HFFc6 (cell line): ENCODE data around the gene MAP2K3. TPM values are rescaled to one million over a fixed set of nuclear protein-coding genes. Genes with fewer than 3 reads are reported as not detected.

ENCODE experiments used
- DNase-seq: peaks from one replicate; pipeline ENCODE4 v3.0.0-alpha.2; 2018
- H3K27ac Mint-ChIP-seq: 2 replicates; pipeline ENCODE4 v1.8.0; 2020; ENCODE audit warnings: mild to moderate bottlenecking, mixed read lengths
- H3K27me3 Mint-ChIP-seq: 2 replicates; pipeline ENCODE4 v1.8.0; 2021; ENCODE audit warnings: mild to moderate bottlenecking, moderate library complexity, mixed read lengths; ENCODE audit not compliant: insufficient read depth
- H3K36me3 Mint-ChIP-seq: 2 replicates; pipeline ENCODE4 v1.8.0; 2021; ENCODE audit warnings: low read depth, mixed read lengths
- H3K4me1 Mint-ChIP-seq: 2 replicates; pipeline ENCODE4 v1.8.0; 2020; ENCODE audit warnings: low read depth, mixed read lengths
- H3K4me3 Mint-ChIP-seq: 2 replicates; pipeline ENCODE4 v1.8.0; 2020; ENCODE audit warnings: mild to moderate bottlenecking, moderate library complexity, mixed read lengths
- H3K9me3 Mint-ChIP-seq: 2 replicates; pipeline ENCODE4 v1.8.0; 2020; ENCODE audit warnings: mild to moderate bottlenecking, mixed read lengths
- CTCF ChIP-seq: fragments of 200-600 bp; sonication (generic); IDR thresholded peaks from 2 replicates; pipeline ENCODE4 v1.5.0; 2021; ENCODE audit warnings: antibody characterized with exemption, mild to moderate bottlenecking
- total RNA-seq, 6 experiments: library from RNA; stranded (reverse); fragmentation: NEBNext Ultra II Directional; extraction: Animal tissue kit (Norgen Biotek cat#: 25700); gene quantifications; 2 replicates in 1 of 6; 3 replicates in 5 of 6; pipeline ENCODE4 v1.2.3, GENCODE V29; 2021

MAP2K3 gene
- total RNA-seq, 6 experiments from 2014 or later: 177 to 221 (median 184) TPM

DNA sequence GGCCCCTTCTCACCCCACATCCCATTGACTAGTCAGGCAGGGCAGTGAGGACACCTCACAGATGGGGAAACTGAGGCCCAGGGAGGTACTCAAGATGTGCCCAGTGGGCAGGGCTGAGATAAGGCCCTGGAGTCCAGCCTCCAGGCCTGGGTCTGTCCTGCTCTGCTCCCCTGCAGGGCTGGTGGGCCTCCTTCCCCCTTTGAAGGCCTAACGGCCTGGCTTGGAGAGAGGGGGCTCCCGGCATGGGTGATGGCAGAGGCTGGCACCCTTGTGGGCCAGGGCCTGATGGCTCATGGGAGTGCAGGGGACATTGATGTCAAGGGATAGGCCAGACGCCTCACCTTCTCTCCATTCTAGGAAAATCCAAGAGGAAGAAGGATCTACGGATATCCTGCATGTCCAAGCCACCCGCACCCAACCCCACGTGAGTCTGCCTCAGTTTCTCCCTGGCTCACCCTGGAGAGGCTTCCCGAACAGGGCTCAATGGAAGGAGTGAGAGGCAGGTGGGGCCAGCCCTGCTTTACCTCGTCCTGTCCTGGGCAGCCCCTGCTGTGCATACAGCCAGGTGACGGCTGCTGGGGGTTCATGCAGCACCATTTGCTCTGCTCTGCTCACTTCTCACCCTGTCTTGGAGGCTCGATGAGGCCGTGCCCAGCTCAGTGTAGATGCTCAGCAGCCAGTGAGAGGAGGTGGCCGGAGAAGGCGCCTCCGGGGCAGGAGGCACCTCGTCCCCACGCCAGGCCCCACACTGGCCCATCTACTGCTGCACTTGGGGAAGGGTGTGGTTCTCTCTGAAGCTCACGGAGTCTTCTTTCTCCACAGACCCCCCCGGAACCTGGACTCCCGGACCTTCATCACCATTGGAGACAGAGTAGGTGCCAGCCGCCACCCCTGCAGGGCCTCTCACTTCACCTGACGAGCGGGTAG is 13.8 kb downstream of the MAP2K3 start:
- H3K9me3 Mint-ChIP-seq: peaks cover 24% of the 10 kb centered on the region
- H3K36me3 Mint-ChIP-seq: peaks cover 22% of the 10 kb centered on the region
- no peak for TF ChIP-seq CTCF
- peaks cover 10% of the 10 kb centered on the region for H3K27me3 Mint-ChIP-seq
- H3K4me1 Mint-ChIP-seq: peaks cover 6% of the 10 kb centered on the region
- no peak for DNase-seq
- H3K4me3 Mint-ChIP-seq: no peak overlapping the region
- H3K27ac Mint-ChIP-seq: no peak overlapping the region

DNA sequence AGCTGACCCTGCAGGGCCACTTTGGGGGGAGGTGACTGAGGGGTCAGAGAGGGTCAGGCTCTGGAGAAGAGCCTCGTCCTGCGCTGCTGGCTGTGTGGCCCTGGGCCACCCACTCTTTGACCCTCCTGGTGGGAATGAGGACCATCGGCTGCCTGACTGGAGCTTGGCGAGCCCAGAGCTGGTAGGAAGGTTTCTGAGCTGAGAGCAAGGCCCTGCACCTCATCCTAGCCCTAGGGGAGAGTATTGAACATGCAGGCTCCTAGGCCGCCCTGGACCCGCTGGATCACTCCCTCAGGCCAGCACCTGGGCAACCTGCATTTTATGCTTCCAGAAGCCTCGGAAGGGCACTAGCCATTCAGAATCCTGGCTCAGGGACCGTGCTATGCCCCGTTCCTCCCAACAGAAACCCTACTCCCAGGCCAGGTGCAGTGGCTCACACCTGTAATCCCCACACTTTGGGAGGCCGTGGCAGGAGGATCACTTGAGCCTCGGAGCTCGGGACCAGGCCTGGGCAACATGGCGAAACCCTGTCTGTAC is 14.5 kb downstream of the MAP2K3 start:
- Mint-ChIP-seq H3K27me3 (peaks cover 10% of the 10 kb centered on the region), H3K9me3 (peaks cover 30% of the 10 kb centered on the region), H3K27ac (no peak overlapping the region), H3K36me3 (peaks cover 29% of the 10 kb centered on the region), H3K4me1 (peaks cover 6% of the 10 kb centered on the region), H3K4me3 (no peak overlapping the region)
- no peak for TF ChIP-seq CTCF
- DNase-seq: no peak

- Mint-ChIP-seq H3K27me3 (peaks cover 10% of the 10 kb centered on the region), H3K27ac (peak overlapping the region; percentile 42), H3K36me3 (peaks cover 20% of the 10 kb centered on the region), H3K4me1 (peaks cover under 1% of the 10 kb centered on the region; the same call in 1 of the 2 replicates), H3K4me3 (no peak overlapping the region), H3K9me3 (peaks cover 30% of the 10 kb centered on the region)
- no peak for TF ChIP-seq CTCF
- DNase-seq: no peak
These were observed 15.6 kb downstream of the MAP2K3 start for GRCh38 chr17:21299981-21300600.

DNA sequence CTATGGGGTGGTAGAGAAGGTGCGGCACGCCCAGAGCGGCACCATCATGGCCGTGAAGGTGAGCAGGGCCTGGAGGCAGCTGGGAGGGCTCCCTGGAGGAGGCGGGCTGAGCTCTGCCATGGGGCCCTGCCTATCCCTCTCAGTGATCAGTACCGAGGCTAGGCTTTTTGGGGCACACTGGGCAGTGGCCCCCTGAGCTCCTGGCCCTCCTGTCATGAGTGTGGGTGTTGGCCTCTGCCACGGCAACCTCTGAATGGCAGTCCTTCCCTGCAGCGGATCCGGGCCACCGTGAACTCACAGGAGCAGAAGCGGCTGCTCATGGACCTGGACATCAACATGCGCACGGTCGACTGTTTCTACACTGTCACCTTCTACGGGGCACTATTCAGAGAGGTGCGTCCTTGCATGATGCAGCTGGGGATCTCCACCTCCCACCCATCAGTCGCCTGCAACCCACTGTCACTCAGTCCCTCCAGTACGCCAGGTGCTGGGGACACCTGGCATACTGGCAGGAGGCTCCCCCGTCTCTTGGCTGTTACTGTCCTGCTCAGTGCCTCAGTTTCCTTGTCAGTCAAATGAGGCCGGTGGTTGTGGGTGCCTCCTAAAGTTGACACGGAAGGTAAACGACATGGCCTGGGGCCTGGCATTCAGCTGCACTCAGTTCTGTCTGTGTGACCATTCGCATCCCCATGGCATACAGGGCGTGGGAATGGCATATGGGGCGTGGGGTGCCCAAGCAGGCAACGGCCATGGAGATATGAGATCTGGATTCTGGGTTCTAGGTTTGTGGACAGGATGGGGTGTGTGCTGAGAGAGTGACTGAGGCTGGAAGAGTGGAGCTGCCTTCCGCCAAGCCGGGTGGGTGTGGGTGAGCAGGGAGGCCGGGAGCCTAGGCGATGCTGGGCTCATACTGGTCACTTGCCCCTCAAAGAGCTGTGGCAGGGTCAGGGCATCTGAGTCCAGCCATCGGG is 16.4 kb downstream of the MAP2K3 start:
- DNase-seq: no peak
- peaks cover 6% of the 10 kb centered on the region for H3K4me1 Mint-ChIP-seq
- no peak overlapping the region for H3K4me3 Mint-ChIP-seq
- H3K36me3 Mint-ChIP-seq: peaks cover 20% of the 10 kb centered on the region
- H3K27me3 Mint-ChIP-seq: peaks cover 13% of the 10 kb centered on the region
- peaks cover 30% of the 10 kb centered on the region for H3K9me3 Mint-ChIP-seq
- no peak for TF ChIP-seq CTCF
- H3K27ac Mint-ChIP-seq: no peak overlapping the region; the same call in 1 of the 2 replicates
